NCI-H146 (cell line): ENCODE results near the gene NEO1.

Source experiments
- DNase-seq: peaks from one replicate; lab custom pipeline; 2025; lab: John Stamatoyannopoulos, UW

NEO1 gene

DNA sequence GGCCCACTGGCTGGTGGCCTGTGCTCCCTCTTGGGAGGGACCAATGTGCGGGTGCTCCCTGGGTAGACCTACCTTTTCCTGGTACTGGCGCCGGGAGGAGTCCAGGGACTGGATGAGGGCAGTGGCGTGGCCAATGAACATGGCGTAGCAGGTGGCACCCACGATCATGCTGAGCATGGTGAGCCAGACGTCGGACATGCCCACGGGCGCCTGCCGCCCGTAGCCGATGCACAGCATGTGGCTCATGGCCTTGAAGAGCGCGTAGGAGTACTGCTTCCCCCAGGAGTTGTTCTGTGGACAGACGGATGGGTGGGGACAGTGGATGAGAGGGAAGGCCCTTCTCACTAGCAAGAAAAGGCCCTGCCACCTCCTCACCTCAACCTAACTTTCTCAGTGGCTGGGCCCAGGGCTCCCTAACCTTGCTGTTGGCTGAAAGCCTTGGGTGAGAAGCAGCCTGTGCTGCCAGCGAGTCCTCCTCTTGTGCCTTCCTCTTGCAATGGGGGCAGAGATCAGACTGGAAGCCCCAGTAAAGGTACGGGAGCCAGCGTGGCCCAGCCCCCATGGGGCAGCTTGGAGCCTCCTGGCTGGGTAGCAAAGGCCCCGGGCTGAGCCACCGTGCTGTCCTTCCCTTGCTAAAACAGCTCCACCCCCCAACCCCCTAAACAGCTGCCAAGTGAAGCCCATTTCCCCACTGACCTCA is 277.4 kb downstream of the NEO1 start:
- DNase-seq: no peak

DNA sequence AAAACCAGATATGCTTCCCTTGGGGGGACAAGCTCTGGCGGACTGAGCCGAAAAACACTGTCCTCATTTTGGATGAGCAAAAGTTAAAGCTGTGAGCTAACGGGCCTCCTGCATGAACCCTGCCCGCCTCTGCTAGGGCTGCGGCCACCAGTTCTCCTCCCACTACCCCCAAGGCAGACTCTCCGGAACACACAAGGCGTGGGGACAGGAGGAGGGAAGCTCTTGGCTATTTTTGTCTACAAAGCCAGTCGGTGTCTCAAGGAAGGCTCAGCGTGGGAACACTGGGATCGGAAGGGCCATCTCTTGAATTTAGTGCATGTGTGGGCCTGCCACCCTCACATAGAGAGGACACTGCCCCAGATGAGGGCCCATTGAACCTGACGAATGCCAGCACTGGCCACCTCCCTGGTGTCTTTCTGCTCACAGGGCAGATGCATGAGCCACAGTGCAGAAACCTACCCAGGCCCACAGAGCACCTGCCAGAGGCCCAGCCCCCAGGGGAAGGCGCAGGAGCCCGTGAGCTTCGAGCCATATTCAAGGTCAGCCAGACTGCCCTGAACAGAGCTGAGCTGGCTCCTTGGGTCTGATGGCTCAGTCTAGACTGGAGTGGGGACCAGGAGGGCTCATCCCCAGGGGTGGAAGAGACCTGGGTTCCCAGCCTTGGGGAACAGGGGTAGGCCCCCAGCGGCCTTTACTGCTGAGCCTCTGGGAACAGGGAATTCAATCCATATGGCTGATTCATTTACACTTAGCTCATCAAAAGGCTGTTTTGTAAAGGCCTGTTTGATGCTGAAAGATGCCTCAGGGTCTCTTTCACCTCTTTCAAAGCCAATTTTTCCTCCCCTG is 278.2 kb downstream of the NEO1 start:
- DNase-seq: no peak

- DNase-seq: no peak
Measured at GRCh38 chr15:73331501-73331900, 279.2 kb downstream of the NEO1 start.

DNA sequence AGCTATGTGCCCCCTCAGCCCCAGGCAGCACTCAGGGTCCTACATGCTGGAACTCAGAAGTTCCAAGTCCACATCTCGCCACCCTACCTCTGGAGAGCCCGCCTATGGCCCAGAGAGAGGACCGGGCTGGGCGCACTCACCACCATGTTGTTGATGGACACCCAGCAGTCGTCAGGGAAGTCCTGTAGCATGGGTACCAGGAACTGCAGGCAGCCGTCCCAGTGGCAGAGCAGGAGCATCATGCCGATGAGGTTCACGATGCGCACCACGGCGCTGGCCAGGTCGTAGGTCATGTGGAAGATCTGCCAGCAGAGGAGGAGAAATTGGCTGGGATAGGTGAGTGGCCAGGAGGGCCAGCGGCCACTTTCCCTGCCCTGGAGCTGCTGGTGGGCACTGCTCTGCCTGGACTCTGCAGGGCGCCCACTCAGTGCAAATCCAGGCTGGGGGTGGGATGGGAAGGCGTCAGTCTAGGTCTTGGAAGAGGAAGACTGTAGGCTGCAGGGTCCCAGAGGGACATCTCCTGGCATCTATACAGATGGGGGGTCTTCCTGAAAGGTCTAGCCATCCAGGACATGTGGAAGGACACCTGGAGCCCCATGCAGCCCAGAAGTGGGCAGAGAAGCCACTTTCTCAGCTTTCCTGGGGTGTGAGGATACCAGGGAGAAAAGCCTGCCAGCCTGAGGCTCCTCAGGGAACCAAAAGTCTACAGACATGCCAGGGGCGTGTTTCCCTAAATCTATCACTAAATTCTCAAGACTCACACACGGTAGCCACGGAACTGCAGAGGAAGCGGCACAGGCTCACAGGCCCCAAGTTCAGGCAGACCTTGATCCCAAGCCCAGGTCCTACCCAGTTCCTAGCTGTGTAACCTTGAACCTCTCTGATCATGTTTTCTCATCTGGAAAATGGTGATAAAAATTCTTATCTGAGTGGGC is 280.0 kb downstream of the NEO1 start:
- DNase-seq: no peak

DNA sequence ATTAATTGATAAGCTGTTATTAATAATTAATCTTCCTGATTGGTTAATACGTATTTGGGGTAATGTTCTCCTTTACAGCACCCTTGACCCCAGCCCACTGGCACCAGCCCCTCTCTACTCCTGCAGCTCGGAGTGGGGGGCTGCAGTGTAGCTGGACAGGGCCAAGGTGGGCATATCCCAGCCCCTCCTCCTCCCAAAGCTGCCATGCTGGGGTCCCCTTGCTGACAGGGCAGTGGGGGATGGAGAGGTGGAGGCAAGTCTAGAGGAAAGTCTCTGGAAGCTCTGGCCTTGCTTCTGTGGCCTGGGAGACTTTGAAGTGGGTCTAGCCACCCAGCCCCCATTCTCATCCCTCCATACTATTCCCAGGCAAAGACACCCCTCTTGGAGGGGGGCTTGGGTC is 280.7 kb downstream of the NEO1 start:
- no peak for DNase-seq

- no peak for DNase-seq
Measured at GRCh38 chr15:73334086-73334485, 281.8 kb downstream of the NEO1 start.

DNA sequence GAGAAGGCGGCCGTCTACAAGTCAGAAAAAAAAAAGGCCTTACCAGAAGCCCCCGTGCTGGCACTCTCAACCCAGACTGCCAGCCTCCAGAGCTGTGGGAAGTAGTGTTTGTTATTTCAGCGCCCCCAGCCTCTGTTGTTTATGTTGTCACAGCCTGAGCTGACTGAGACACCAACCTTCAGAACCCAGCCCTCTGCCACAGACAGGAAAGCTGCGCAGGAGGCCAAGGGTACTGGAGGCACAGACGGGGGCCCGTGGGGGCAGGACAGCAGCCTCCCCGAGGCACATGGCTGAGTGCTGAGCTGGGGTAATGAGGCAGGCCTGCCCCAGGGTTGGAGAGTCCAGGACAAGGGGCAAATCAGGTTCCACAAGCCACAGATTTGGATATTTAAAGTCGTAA is 282.8 kb downstream of the NEO1 start:
- DNase-seq: no peak

DNA sequence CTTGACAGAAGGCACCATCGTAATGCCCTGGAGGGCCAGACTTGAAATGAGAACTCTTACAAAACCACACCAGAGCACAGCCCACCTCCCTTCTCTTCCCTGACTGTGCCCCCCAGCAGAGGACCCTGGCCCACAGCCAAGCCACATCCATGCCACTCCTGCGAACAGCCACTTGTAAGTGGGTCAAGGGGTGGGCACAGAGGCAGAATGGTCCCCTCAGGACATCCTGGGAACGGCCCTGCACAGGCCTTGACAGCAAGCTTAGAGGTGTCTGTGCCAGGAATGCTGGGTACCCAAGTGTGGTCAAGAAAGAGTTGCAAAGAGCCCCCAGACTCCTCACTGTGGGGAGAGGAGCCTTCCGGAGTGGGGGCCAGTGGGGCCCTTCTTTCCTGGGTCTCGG is 283.2 kb downstream of the NEO1 start:
- DNase-seq: no peak

DNA sequence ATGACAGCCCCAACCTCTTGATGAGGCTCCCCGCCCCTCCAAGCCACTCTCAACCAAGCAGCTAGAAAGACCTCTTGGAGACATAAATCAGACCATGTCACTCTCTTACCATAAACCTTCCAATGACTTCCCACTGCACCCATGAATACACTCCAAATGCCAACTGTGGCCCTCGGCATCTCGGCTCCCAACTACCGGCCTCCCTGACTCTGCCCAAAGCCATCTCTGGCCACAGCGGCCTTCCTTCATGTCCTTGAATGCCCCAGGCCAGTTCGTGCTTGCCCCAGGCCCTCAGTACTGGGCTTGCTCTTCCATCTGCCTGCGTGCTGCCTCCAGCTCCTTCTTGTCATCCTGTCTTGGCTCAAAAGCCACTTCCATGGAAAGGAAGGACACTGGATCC is 284.5 kb downstream of the NEO1 start:
- DNase-seq: no peak

GRCh38 chr15:73337187-73337586 is 284.9 kb downstream of the NEO1 start:
- no peak for DNase-seq

DNA sequence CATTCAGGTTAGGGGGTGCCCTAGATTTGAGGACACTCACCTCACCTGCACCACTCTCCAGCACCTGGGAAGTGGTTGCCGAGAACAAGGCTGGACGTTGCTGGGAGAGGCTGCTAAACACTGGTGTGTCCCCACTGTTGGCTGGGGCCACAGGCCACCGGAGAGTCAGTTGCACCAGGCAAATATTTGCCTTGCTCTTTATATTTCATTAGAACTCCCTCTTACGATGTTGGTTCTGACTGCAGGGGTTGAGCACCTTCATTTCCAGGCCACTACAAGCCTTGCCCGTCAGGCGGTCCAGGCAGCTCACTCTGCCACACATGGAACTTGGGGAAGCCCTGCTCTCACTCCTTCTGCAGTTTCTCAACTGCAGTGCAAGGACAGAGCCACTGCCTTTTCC is 285.8 kb downstream of the NEO1 start:
- DNase-seq: peak; percentile 60

DNA sequence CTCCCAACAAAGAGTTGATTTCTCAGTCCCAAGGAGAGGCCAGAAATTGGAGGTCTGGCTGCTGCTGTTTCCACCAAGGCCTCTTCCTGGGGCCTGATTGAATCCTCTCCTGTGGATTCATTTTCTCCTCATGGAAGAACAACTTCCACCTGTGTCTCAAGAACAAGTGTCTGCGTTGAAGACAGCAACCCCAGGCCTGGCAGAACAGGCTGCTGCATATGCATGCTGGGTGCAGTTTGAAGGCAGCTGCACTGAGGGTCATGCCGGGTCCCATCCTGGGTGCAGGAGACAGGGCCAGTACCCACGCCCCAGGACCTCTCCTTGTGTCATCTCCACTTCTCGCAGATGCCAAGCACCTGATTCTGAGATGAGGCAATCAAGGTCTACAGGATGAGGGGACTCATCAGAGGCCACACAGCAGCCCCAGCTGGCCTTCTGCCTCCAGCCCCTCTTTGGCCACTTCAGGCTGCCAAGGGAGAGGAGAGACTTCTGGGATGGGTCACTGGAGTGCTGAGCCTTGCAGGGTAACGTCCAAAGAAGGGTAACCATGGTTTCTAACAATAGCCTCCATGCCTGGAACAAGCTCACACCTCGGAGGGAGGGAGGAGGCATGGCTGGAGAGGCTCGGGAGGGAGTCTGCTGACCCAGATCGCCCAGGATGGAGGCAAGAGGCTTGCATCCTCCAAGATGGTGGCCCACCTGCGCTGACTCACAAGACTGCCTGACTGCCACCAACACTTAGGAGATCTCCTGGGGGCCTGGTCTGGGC is 286.5 kb downstream of the NEO1 start:
- DNase-seq: no peak

DNA sequence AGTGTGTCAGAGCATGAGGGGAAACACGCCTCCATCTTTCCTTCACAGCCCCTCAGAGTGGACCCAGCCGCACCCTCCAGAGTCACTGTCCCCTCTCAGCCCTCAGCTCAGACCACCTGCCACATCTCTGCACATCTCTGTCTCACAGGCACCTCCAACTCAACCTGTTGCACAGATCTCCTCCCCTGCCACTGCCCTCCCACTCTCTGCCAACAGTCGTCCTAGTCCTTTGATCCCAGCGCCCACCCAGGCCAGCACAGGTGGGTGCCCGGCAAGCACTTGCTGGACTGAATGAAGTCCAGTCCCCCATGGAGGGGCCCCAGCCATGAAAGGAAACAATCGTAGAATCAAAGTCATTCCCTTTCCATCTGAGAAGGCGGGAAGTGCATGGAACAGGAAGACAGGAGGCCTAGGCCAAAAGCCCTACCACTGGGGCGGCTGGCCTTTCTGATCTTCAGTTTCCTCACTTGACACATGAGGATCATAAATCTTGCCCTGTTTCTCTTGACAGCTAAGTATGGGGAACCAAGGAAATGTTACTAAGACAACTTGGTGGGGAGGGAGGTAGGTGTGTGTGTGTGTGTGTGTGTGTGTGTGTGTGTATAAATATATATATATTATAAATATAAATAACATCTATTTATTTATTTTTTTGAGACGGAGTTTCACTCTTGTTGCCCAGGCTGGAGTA is 288.4 kb downstream of the NEO1 start:
- no peak for DNase-seq

- no peak for DNase-seq
Measured at GRCh38 chr15:73341886-73342600, 289.8 kb downstream of the NEO1 start.

DNA sequence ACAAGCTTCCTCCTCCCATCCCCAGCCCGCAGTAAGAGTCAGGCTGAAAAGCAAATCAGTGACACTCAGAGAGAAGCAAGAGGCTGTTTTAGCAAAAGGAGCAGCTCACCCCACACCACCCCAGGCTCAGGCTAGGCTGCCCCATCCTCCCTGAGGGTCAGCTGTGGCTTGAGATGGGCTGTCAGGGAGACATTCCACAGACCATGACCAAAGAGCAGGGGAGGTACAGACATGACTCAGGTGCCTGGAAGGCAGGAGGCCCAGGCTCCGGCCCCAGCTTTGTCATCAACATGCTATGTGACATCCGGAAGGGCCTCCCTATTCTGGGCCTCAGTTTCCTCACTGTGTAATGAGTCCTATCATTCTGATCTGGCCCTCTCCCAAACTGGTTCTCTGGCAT is 291.8 kb downstream of the NEO1 start:
- no peak for DNase-seq

DNA sequence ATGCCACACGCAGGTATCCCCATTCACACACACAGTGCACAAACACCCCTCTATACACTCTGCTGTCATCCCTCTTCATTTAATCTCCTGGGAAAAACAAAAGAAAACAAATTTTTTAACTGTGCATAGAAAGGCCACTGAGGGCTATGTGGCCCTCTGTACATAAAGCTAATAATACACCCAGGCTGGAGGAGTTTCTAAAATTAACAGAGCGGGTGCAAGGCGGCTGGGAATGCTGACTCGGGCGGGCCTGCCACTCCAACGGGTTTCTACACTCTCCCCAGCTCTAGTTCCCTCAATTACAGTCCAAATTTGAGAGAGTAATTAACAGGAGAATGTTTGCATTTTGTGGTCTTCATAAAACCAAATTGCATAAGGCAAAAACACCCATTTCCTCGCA is 293.4 kb downstream of the NEO1 start:
- peak; percentile 91 for DNase-seq

DNA sequence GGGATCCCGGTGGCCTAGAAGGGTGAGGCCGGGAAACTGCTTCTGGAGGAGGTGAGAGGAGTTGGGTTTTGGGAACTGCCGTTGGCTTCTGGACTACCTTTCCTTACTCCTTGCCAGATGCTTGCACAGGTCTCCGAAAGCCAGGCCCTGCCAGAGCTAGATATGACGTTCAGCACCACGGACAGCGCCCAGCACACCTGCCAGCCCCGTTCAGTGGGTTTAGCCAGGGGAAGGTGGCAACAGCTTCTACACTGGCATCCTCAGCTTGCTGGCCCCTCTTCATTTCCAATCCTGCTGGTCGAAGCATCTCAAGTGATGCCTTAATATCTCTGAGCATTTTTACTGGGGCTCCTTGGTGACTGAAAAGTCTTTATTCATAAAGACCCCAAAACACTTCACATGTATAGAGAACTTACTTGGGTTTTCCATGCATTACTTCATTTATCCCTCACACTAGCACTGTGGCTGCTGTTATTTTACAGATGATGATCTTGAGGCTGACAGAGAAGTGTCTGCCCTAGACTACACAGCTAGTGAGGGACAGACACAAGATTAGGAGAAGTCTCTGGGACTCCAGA is 294.6 kb downstream of the NEO1 start:
- DNase-seq: no peak

DNA sequence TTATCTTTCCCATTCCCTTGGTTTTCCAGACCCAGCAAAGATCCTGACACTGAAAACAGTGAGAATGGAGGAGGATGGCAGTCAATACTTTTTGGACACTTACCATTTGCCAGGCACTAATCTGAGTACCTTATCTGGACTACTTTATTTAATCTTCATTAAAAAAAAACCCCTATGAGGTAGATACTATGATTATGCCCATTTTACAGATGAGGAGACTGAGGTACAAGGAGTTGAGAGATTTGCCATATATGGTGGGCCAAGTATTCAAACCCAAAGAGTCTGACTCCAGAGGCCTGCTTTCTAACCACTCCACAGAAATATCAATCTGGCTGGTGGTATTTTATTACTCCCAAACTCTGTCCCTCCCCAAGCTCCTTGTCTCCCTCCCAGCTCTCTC is 296.9 kb downstream of the NEO1 start:
- DNase-seq: no peak

- no peak for DNase-seq
Measured at GRCh38 chr15:73352082-73352481, 299.8 kb downstream of the NEO1 start.

- peak; percentile 57 for DNase-seq
Measured at GRCh38 chr15:73353734-73354133, 301.5 kb downstream of the NEO1 start.
